ENCODE data around the gene DLX4.

The DLX4 gene

GRCh38 chr17:49979748-49980479 lies 10.9 kb downstream of the DLX4 start:
- Mint-ChIP-seq H3K4me1 (peaks cover 74% of the 10 kb centered on the region), H3K27ac (no peak overlapping the region), H3K27me3 (ENCODE audit: low read depth, poor library complexity) (peaks cover 76% of the 10 kb centered on the region), H3K4me3 (no peak overlapping the region), H3K36me3 (ENCODE audit: low read depth) (no peaks in the 10 kb centered on the region), H3K9me3 (no peaks in the 10 kb centered on the region)
- no peak for DNase-seq
- TF ChIP-seq, protein P1, sequence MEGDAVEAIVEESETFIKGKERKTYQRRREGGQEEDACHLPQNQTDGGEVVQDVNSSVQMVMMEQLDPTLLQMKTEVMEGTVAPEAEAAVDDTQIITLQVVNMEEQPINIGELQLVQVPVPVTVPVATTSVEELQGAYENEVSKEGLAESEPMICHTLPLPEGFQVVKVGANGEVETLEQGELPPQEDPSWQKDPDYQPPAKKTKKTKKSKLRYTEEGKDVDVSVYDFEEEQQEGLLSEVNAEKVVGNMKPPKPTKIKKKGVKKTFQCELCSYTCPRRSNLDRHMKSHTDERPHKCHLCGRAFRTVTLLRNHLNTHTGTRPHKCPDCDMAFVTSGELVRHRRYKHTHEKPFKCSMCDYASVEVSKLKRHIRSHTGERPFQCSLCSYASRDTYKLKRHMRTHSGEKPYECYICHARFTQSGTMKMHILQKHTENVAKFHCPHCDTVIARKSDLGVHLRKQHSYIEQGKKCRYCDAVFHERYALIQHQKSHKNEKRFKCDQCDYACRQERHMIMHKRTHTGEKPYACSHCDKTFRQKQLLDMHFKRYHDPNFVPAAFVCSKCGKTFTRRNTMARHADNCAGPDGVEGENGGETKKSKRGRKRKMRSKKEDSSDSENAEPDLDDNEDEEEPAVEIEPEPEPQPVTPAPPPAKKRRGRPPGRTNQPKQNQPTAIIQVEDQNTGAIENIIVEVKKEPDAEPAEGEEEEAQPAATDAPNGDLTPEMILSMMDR (IDR thresholded peaks at IDR 0.05): no peak

DNA sequence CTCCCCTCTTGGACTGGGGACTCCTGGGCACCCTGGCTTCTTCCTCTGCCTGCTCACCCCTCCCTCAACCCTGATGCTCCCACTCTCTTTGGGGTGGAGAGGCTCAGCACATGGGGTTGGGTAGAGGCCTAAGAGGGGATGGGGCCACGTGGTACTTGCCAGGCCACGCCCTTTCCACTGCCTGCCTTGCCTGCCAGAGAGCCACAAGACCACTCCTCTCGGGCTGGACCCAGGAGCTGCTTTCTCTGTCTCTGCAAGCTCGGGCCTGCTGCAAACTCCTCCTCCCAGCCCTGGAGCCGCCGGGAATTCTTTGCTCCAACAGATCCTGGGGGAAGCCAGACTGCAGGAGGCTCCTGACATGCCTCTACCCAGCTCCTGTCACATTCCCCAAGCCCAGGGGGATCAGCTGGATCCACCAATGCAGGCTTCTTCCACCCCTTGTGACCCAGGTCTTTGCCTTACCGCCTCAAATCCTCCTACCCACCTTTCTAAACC lies 11.8 kb downstream of the DLX4 start:
- H3K27ac Mint-ChIP-seq: peak overlapping the region; percentile 18
- peaks cover 70% of the 10 kb centered on the region for H3K4me1 Mint-ChIP-seq
- no peaks in the 10 kb centered on the region for H3K36me3 Mint-ChIP-seq (ENCODE audit: low read depth)
- no peaks in the 10 kb centered on the region for H3K9me3 Mint-ChIP-seq
- H3K27me3 Mint-ChIP-seq (ENCODE audit: low read depth, poor library complexity): peaks cover 73% of the 10 kb centered on the region
- H3K4me3 Mint-ChIP-seq: peak overlapping the region; percentile 10
- DNase-seq: peak; percentile 60
- TF ChIP-seq, protein P1 (IDR thresholded peaks at IDR 0.05): no peak

DNA sequence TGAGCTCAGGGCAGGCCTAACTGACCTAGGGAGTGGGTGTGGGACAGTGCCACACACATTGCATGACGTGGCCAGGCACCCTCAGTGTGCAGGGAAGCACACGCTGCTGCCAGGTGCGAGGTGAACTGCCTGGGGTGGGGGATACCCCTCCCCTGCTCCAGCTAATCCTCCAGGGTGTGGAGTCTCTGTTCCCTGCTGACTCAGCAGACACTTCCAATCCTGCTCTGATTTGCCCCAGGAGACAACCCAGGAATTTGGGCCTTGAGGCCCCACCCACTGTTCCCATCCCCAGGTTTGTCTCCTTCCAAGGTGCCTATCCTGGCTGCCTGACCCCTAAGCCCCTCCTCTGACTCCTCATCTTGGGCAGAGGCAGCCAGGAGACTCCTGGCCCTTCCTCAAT lies 15.3 kb downstream of the DLX4 start:
- Mint-ChIP-seq H3K4me3 (no peak overlapping the region), H3K27me3 (ENCODE audit: low read depth, poor library complexity) (peaks cover 72% of the 10 kb centered on the region), H3K4me1 (peaks cover 56% of the 10 kb centered on the region), H3K27ac (no peak overlapping the region), H3K9me3 (no peaks in the 10 kb centered on the region), H3K36me3 (ENCODE audit: low read depth) (no peaks in the 10 kb centered on the region)
- TF ChIP-seq, protein P1 (IDR thresholded peaks at IDR 0.05): no peak
- no peak for DNase-seq

- peaks cover 58% of the 10 kb centered on the region for H3K4me1 Mint-ChIP-seq
- no peaks in the 10 kb centered on the region for H3K36me3 Mint-ChIP-seq (ENCODE audit: low read depth)
- DNase-seq: no peak
- no peaks in the 10 kb centered on the region for H3K9me3 Mint-ChIP-seq
- peaks cover 75% of the 10 kb centered on the region for H3K27me3 Mint-ChIP-seq (ENCODE audit: low read depth, poor library complexity)
- TF ChIP-seq, protein P1 (IDR thresholded peaks at IDR 0.05): no peak
- no peak overlapping the region for H3K27ac Mint-ChIP-seq
- H3K4me3 Mint-ChIP-seq: no peak overlapping the region
These were observed 15.8 kb downstream of the DLX4 start for GRCh38 chr17:49984776-49985175.

- no peak overlapping the region for H3K4me3 Mint-ChIP-seq
- DNase-seq: no peak
- TF ChIP-seq, protein P1 (IDR thresholded peaks at IDR 0.05): no peak
- no peaks in the 10 kb centered on the region for H3K36me3 Mint-ChIP-seq (ENCODE audit: low read depth)
- peaks cover 80% of the 10 kb centered on the region for H3K27me3 Mint-ChIP-seq (ENCODE audit: low read depth, poor library complexity)
- no peaks in the 10 kb centered on the region for H3K9me3 Mint-ChIP-seq
- no peak overlapping the region for H3K27ac Mint-ChIP-seq
- peaks cover 62% of the 10 kb centered on the region for H3K4me1 Mint-ChIP-seq
These were observed 16.5 kb downstream of the DLX4 start for GRCh38 chr17:49985310-49985990.
